ENCODE data around the gene NT5DC4. TPM values are rescaled to one million over a fixed set of nuclear protein-coding genes. Genes with fewer than 3 reads are reported as not detected.

The NT5DC4 gene
- total RNA-seq, 1 experiment from 2014 or later: 0.04 TPM

DNA sequence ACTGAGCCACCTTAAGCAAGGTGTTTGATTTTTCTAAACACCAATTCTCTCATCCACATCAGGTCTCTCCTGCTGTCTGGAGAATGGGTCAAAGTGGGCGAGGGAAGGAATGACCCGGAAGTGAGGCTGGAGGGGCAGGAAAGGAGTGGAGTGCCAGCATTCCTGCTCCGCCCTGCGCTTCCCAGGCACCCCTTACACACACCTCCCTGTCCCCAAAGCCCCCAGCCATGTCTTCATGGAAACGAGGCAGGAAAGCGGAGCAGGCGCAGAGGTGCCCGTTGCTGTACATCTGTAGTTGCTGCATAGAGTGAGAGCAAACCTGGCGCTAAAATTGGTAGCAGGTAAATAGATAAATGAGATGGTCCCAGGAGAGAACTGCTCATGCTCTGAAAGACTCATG, 27.2 kb upstream of the NT5DC4 start:
- no peak overlapping the region for H3K4me3 ChIP-seq (ENCODE audit: low read length)
- H3K27me3 ChIP-seq (ENCODE audit: low read length): no peaks in the 10 kb centered on the region
- ChIA-PET CTCF (no interaction called here), POLR2A (ENCODE audit: unreplicated experiment) (no interaction called here)
- H4K20me1 ChIP-seq (ENCODE audit: low read length): no peaks in the 10 kb centered on the region
- intact Hi-C loops (cut with micrococcal nuclease): loop anchor here (2.0 to 5.0 kb wide), 2 partner anchors 34 to 49 kb away; partner anchors contain the start of gene SLC20A1
- H3K4me1 ChIP-seq (ENCODE audit: insufficient read depth, low read length): peaks cover 38% of the 10 kb centered on the region
- BruUV-seq (replicated peaks): no TSS peak
- H3K27ac ChIP-seq (ENCODE audit: low read length): no peak overlapping the region
- no peak overlapping the region for H3K4me2 ChIP-seq (ENCODE audit: low read length)
- H3K9ac ChIP-seq (ENCODE audit: low read length): no peak overlapping the region
- H3K9me3 ChIP-seq (ENCODE audit: low read length): no peaks in the 10 kb centered on the region
- no peak for TF ChIP-seq CTCF (conservative IDR thresholded peaks at IDR 0.05; ENCODE audit: low read depth, low read length)
- TF ChIP-seq EZH2phosphoT487 (IDR thresholded peaks at IDR 0.05; ENCODE audit: borderline replicate concordance, low read length): no peak
- no peak for TF ChIP-seq EZH2 (IDR thresholded peaks at IDR 0.05; ENCODE audit: low read length, unreplicated experiment)
- no peaks in the 10 kb centered on the region for H3K36me3 ChIP-seq (ENCODE audit: low read depth, low read length)
- H3K9me2 ChIP-seq (replicated peaks; ENCODE audit: low read length): no peaks in the 10 kb centered on the region
- no peaks in the 10 kb centered on the region for H3K79me2 ChIP-seq (ENCODE audit: low read length)
- no peak overlapping the region for H2AFZ ChIP-seq (ENCODE audit: low read length)
- ATAC-seq: no peak
- no peaks in the 10 kb centered on the region for H3F3A ChIP-seq (ENCODE audit: low read length, unreplicated experiment)
- no peak for DNase-seq

GRCh38 chr2:112694182-112694581, 26.6 kb upstream of the NT5DC4 start:
- Histone ChIP-seq H3K27ac (ENCODE audit: low read length) (no peak overlapping the region), H3K4me1 (ENCODE audit: insufficient read depth, low read length) (peaks cover 32% of the 10 kb centered on the region), H2AFZ (ENCODE audit: low read length) (no peak overlapping the region), H3K9ac (ENCODE audit: low read length) (no peak overlapping the region), H3K9me2 (replicated peaks; ENCODE audit: low read length) (no peaks in the 10 kb centered on the region), H3K9me3 (ENCODE audit: low read length) (no peaks in the 10 kb centered on the region), H3K36me3 (ENCODE audit: low read depth, low read length) (no peaks in the 10 kb centered on the region), H3F3A (ENCODE audit: low read length, unreplicated experiment) (no peaks in the 10 kb centered on the region), H3K4me2 (ENCODE audit: low read length) (no peak overlapping the region), H4K20me1 (ENCODE audit: low read length) (no peaks in the 10 kb centered on the region), H3K4me3 (ENCODE audit: low read length) (no peak overlapping the region), H3K79me2 (ENCODE audit: low read length) (no peaks in the 10 kb centered on the region), H3K27me3 (ENCODE audit: low read length) (no peaks in the 10 kb centered on the region)
- no peak for DNase-seq
- TF ChIP-seq EZH2phosphoT487 (IDR thresholded peaks at IDR 0.05; ENCODE audit: borderline replicate concordance, low read length) (no peak), EZH2 (IDR thresholded peaks at IDR 0.05; ENCODE audit: low read length, unreplicated experiment) (no peak), CTCF (conservative IDR thresholded peaks at IDR 0.05; ENCODE audit: low read depth, low read length) (no peak)
- CTCF ChIA-PET: no interaction called here
- BruUV-seq (replicated peaks): no TSS peak
- ATAC-seq: no peak
- POLR2A ChIA-PET (ENCODE audit: unreplicated experiment): no interaction called here
- intact Hi-C loops (cut with micrococcal nuclease): loop anchor here (5.0 kb wide), 1 partner anchor 33 kb away; no protein-coding TSS in a partner anchor

DNA sequence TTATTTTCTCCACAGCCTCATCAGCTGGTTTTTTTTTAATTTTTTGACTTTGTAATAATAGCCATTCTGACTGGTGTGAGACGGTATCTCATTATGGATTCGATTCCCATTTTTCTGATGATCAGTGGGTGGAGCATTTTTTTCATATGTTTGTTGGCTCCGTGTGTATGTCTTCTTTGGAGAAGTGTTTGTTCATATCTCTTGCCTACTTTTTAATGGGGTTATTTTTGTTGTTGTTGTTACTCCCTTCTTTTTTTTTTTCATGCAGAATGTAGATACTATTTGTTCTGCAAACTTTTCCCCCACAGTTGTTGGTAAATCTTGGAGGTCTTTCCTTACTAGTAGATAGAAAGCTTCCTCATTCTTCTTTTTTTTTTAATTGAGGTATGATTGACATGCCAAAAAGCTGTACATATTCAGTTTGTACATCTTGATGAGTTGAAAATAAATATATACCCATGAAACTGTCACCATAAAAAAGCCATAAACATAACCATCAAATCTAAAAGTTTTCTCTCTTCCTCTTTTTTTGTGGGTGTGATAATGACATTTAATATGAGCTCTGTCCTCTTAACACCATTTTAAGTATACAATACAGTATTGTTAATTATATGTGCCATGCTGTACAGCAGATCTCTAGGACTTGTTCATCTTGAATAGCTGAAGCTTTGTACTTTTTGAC, 21.8 kb upstream of the NT5DC4 start:
- BruUV-seq (replicated peaks): no TSS peak
- ChIA-PET CTCF (no interaction called here), POLR2A (ENCODE audit: unreplicated experiment) (no interaction called here)
- DNase-seq (no peak), ATAC-seq (no peak)
- no peak overlapping the region for H3K4me3 ChIP-seq (ENCODE audit: low read length)
- no peaks in the 10 kb centered on the region for H3F3A ChIP-seq (ENCODE audit: low read length, unreplicated experiment)
- H3K9me2 ChIP-seq (replicated peaks; ENCODE audit: low read length): no peaks in the 10 kb centered on the region
- intact Hi-C loops (cut with micrococcal nuclease): no loop called here
- no peak overlapping the region for H3K9ac ChIP-seq (ENCODE audit: low read length)
- H4K20me1 ChIP-seq (ENCODE audit: low read length): no peaks in the 10 kb centered on the region
- H3K4me2 ChIP-seq (ENCODE audit: low read length): no peak overlapping the region
- H3K9me3 ChIP-seq (ENCODE audit: low read length): no peaks in the 10 kb centered on the region
- H3K27me3 ChIP-seq (ENCODE audit: low read length): no peaks in the 10 kb centered on the region
- no peaks in the 10 kb centered on the region for H3K4me1 ChIP-seq (ENCODE audit: insufficient read depth, low read length)
- TF ChIP-seq EZH2phosphoT487 (IDR thresholded peaks at IDR 0.05; ENCODE audit: borderline replicate concordance, low read length) (no peak), EZH2 (IDR thresholded peaks at IDR 0.05; ENCODE audit: low read length, unreplicated experiment) (no peak), CTCF (conservative IDR thresholded peaks at IDR 0.05; ENCODE audit: low read depth, low read length) (no peak)
- no peaks in the 10 kb centered on the region for H3K36me3 ChIP-seq (ENCODE audit: low read depth, low read length)
- H3K27ac ChIP-seq (ENCODE audit: low read length): no peak overlapping the region
- no peaks in the 10 kb centered on the region for H3K79me2 ChIP-seq (ENCODE audit: low read length)
- H2AFZ ChIP-seq (ENCODE audit: low read length): 0 out of 2 replicates have a peak overlapping the region, but pooled peaks have one; percentile 6

Data from PC-3 (cell line).